Measurements from ENCODE around the gene ADAM12. TPM values are rescaled to one million over a fixed set of nuclear protein-coding genes. Genes with fewer than 3 reads are reported as not detected.

ADAM12 gene
- total and polyA plus RNA-seq, 2 of the 13 experiments (the other 11 are each of a cell fraction or from before 2014, with no cell fraction given): not detected

DNA sequence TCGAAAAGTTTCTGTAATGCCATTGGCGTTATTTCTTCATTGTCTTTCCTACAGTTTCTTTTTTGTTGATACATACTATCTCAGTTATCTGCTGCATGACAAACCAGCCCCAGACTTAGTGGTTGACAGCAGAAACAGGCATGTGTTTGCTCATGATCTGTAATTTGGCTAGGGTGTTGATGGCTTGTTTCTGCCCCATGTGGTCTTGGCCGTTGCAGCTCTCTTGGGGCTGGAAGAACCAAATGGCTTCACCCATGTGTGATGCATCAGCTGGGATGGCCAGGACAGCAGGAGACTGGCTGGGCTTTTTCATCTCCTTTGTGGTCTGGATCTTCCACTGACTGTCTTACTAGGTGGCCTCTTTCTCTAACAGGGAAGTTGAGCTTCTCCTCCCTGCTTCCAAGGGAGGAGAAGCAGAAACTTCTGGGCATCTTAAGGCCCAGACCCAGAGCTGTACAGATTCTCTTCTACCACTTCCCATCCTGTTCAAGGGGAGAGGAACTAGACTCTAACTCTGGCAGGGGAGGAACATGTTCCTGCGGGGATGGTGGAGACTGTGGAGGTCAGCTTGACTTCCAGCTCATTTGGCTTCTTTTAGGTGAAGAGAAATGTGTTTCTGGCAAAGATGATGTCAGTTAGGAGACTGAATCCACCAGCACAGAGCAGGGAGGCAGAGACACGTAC is 402.6 kb downstream of the ADAM12 start (continued):
- TF ChIP-seq, protein P1, sequence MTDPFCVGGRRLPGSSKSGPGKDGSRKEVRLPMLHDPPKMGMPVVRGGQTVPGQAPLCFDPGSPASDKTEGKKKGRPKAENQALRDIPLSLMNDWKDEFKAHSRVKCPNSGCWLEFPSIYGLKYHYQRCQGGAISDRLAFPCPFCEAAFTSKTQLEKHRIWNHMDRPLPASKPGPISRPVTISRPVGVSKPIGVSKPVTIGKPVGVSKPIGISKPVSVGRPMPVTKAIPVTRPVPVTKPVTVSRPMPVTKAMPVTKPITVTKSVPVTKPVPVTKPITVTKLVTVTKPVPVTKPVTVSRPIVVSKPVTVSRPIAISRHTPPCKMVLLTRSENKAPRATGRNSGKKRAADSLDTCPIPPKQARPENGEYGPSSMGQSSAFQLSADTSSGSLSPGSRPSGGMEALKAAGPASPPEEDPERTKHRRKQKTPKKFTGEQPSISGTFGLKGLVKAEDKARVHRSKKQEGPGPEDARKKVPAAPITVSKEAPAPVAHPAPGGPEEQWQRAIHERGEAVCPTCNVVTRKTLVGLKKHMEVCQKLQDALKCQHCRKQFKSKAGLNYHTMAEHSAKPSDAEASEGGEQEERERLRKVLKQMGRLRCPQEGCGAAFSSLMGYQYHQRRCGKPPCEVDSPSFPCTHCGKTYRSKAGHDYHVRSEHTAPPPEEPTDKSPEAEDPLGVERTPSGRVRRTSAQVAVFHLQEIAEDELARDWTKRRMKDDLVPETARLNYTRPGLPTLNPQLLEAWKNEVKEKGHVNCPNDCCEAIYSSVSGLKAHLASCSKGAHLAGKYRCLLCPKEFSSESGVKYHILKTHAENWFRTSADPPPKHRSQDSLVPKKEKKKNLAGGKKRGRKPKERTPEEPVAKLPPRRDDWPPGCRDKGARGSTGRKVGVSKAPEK (CRISPR knock-in tag; IDR thresholded peaks at IDR 0.05; ENCODE audit: borderline replicate concordance): no peak

DNA sequence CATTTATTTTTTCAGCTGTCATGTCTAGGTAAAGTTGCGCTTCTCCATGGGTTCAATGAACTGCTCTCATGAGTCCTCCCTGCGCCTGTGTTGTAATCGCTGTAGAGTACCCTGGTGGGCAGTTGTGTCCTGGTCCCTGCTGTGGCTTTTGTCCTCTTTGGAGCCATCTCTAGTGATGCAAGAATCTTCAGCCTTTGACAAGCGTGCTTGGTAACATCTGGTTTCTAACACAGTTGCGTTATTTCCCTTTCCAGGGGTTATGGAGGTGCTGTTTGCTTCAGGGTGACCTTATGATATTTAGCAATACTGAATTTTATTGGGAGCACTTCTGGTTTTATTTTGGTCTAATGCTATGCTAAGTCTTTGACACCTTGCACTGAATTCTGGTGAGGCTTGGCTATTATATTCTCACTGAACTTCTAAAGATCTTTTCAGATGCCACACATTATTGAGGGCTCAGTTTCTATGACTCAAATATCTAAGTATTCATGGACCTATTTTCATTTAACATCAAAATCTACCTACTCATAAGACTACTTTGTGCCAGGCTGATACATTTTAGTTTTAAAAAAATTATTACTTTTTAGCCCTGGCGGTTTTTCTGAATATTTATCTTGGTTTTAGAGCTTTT is 403.3 kb downstream of the ADAM12 start:
- Histone ChIP-seq H3K27me3 (ENCODE audit: control insufficient read depth in 1 of 2, insufficient read depth in 2 of 2, low read length in 2 of 2) (peaks cover 1 to 18% of the 10 kb centered on the region in 2 experiments), H3K4me1 (ENCODE audit: insufficient read depth, low read length) (no peaks in the 10 kb centered on the region), H2AFZ (ENCODE audit: low read length) (no peak overlapping the region), H3K79me2 (ENCODE audit: insufficient read depth, low read length) (no peaks in the 10 kb centered on the region), H3K9me3 (ENCODE audit: low read length) (no peaks in the 10 kb centered on the region), H3K4me3 (replicated peaks in 1 of 3; ENCODE audit: insufficient read depth in 1 of 3, low read depth in 2 of 3, low read length in 3 of 3) (no peak overlapping the region), H3K36me3 (replicated peaks in 1 of 2; ENCODE audit: control insufficient read depth in 1 of 2, insufficient read depth in 2 of 2, low read length in 2 of 2) (no peaks in the 10 kb centered on the region), H4K20me1 (ENCODE audit: insufficient read depth, low read length) (no peaks in the 10 kb centered on the region), H3K4me2 (ENCODE audit: low read depth, low read length) (no peak overlapping the region), H3K9ac (ENCODE audit: insufficient read depth, low read depth, low read length) (no peak overlapping the region), H3K27ac (ENCODE audit: extremely low read length, insufficient read depth, low read length) (no peak overlapping the region)
- in situ Hi-C loops (cut with HindIII; ENCODE audit: extremely low pct_ligation_motif_present, low pct_unique_long_range_greater_than_20kb) (loop anchor here (10.0 to 25.0 kb wide), 2 partner anchors 402 to 760 kb away; partner anchors contain the start of gene ADAM12), intact Hi-C loops (cut with micrococcal nuclease; ENCODE audit: unreplicated experiment) (loop anchor here (5.0 kb wide), 2 partner anchors 118 to 762 kb away; no protein-coding TSS in a partner anchor)
- DNase-seq (ENCODE audit: low spot score): no peak
- TF ChIP-seq ZNF343 (CRISPR knock-in tag; IDR thresholded peaks at IDR 0.05) (no peak), ZNF766 (CRISPR knock-in tag; IDR thresholded peaks at IDR 0.05; ENCODE audit: borderline replicate concordance) (no peak), RXRB (CRISPR knock-in tag; IDR thresholded peaks at IDR 0.05; ENCODE audit: borderline replicate concordance) (no peak), MAF1 (CRISPR knock-in tag; IDR thresholded peaks at IDR 0.05; ENCODE audit: borderline replicate concordance) (no peak), ZSCAN12 (CRISPR knock-in tag; IDR thresholded peaks at IDR 0.05) (no peak), CBX5 (CRISPR knock-in tag; IDR thresholded peaks at IDR 0.05; ENCODE audit: borderline replicate concordance) (no peak), SIN3A (IDR thresholded peaks at IDR 0.05; ENCODE audit: borderline replicate concordance, low read depth, low read length) (no peak), ZNF782 (CRISPR knock-in tag; IDR thresholded peaks at IDR 0.05; ENCODE audit: borderline replicate concordance) (no peak), ZNF569 (CRISPR knock-in tag; IDR thresholded peaks at IDR 0.05; ENCODE audit: borderline replicate concordance) (no peak)
- POLR2A ChIA-PET: no interaction called here
- CTCF ChIA-PET (ENCODE audit: low intra/inter-chr PET ratio, low total read pairs): no interaction called here
- WGBS (ENCODE audit: low lambda C conversion rate): under 1% methylated on average over 6 of the region's 6 CpGs
- no TSS peak for BruUV-seq (replicated peaks)
- no peak for ATAC-seq
- FAIRE-seq: no peak
